Measurements from ENCODE around the gene PYGB.

- no peak for TF ChIP-seq ELK4 (IDR thresholded peaks at IDR 0.05; ENCODE audit: borderline replicate concordance, low read depth, low read length)
- TF ChIP-seq BCL11A (tag by site-specific recombination; IDR thresholded peaks at IDR 0.05; ENCODE audit: low read depth), result no peak
- no peak for TF ChIP-seq YY1 (tag by site-specific recombination; IDR thresholded peaks at IDR 0.05)
- TF ChIP-seq ZNF704 (tag by site-specific recombination; IDR thresholded peaks at IDR 0.05), result no peak
- TF ChIP-seq ZNF394 (tag by site-specific recombination; IDR thresholded peaks at IDR 0.05; ENCODE audit: borderline replicate concordance), result no peak
- no peak for TF ChIP-seq CTCF (tag by site-specific recombination; IDR thresholded peaks at IDR 0.05)
- TF ChIP-seq ZNF747 (tag by site-specific recombination; IDR thresholded peaks at IDR 0.05), result no peak
- TF ChIP-seq ZNF311 (tag by site-specific recombination; IDR thresholded peaks at IDR 0.05; ENCODE audit: borderline replicate concordance), result no peak
- TF ChIP-seq ZNF600 (tag by site-specific recombination; IDR thresholded peaks at IDR 0.05), result no peak
Observed at GRCh38 chr20:25204550-25205276, 43.2 kb upstream of the PYGB start.
